Umbilical cord (tissue), 2 donors: ENCODE measurements around the gene CMSS1. TPM values are rescaled to one million over a fixed set of nuclear protein-coding genes. Genes with fewer than 3 reads are reported as not detected.

Source experiments
- DNase-seq: peaks from one replicate; pipeline ENCODE4 v3.0.0-alpha.2; 2015; ENCODE audit warnings: low spot score
- total RNA-seq: library from RNA; depleted of rRNA; stranded (reverse); fragments of >200 nt; gene quantifications from one replicate; pipeline ENCODE4 v1.2.3, GENCODE V29; 2014; ENCODE audit warnings: low replicate concordance; ENCODE audit not compliant: insufficient read depth

The CMSS1 gene
- total RNA-seq, 1 donor from 2014 or later: 13.7 TPM

GRCh38 chr3:99984668-99985067 lies 167.0 kb downstream of the CMSS1 start:
- no peak for DNase-seq

- DNase-seq: no peak
Measured at GRCh38 chr3:99990179-99990578, 172.5 kb downstream of the CMSS1 start.

GRCh38 chr3:99997293-99997692 lies 179.6 kb downstream of the CMSS1 start:
- no peak for DNase-seq

GRCh38 chr3:99999536-99999935 lies 181.9 kb downstream of the CMSS1 start:
- no peak for DNase-seq

- no peak for DNase-seq
Measured at GRCh38 chr3:100001083-100001482, 183.4 kb downstream of the CMSS1 start.

GRCh38 chr3:100001526-100002270 lies 184.0 kb downstream of the CMSS1 start:
- DNase-seq: peak; percentile 72

GRCh38 chr3:100002599-100003350 lies 185.1 kb downstream of the CMSS1 start:
- peak; percentile 88 for DNase-seq

- DNase-seq: no peak
Measured at GRCh38 chr3:100003609-100004503, 186.2 kb downstream of the CMSS1 start.

- no peak for DNase-seq
Measured at GRCh38 chr3:100004931-100005330, 187.3 kb downstream of the CMSS1 start.

GRCh38 chr3:100005665-100006393 lies 188.2 kb downstream of the CMSS1 start:
- no peak for DNase-seq

GRCh38 chr3:100006570-100007271 lies 189.1 kb downstream of the CMSS1 start:
- DNase-seq: peak; percentile 52

- no peak for DNase-seq
Measured at GRCh38 chr3:100007313-100007712, 189.7 kb downstream of the CMSS1 start.

GRCh38 chr3:100008081-100008698 lies 190.5 kb downstream of the CMSS1 start:
- no peak for DNase-seq

- no peak for DNase-seq
Measured at GRCh38 chr3:100009276-100010086, 191.8 kb downstream of the CMSS1 start.

- no peak for DNase-seq
Measured at GRCh38 chr3:100010087-100010417, 192.4 kb downstream of the CMSS1 start.

- no peak for DNase-seq
Measured at GRCh38 chr3:100018806-100019205, 201.1 kb downstream of the CMSS1 start.

- no peak for DNase-seq
Measured at GRCh38 chr3:100019719-100020118, 202.1 kb downstream of the CMSS1 start.

GRCh38 chr3:100020876-100021644 lies 203.4 kb downstream of the CMSS1 start:
- DNase-seq: peak; percentile 64

GRCh38 chr3:100022506-100022905 lies 204.8 kb downstream of the CMSS1 start:
- DNase-seq: no peak
